Spinal cord (tissue), 10 donors: ENCODE results near the gene HAND1. TPM values are rescaled to one million over a fixed set of nuclear protein-coding genes. Genes with fewer than 3 reads are reported as not detected.
A peak's percentile ranks its signal among the peaks of the same experiment; 100 is the strongest.

Experiments used
- DNase-seq, 6 donors: peaks; one replicate each; pipeline versions ENCODE4 v3.0.0 to v3.0.0-alpha.2; 2013 to 2015; ENCODE audit warnings: low spot score in 6 of 6, low read depth in 4 of 6
- H3K27ac ChIP-seq: one replicate; pipeline ENCODE4 v1.5.1; 2013; ENCODE audit warnings: low read depth, low read length, control low read depth
- H3K27me3 ChIP-seq: one replicate; pipeline ENCODE4 v1.6.1; 2013; ENCODE audit warnings: low read length; ENCODE audit not compliant: control insufficient read depth, insufficient read depth
- H3K36me3 ChIP-seq: one replicate; pipeline ENCODE4 v1.6.1; 2013; ENCODE audit warnings: low read length; ENCODE audit not compliant: control insufficient read depth, insufficient read depth
- H3K4me1 ChIP-seq: one replicate; pipeline ENCODE4 v1.6.1; 2013; ENCODE audit warnings: low read length; ENCODE audit not compliant: control insufficient read depth, insufficient read depth
- H3K4me3 ChIP-seq: one replicate; pipeline ENCODE4 v1.5.1; 2013; ENCODE audit warnings: low read depth, low read length, control low read depth
- H3K9me3 ChIP-seq: one replicate; pipeline ENCODE4 v1.6.1; 2013; ENCODE audit warnings: low read length; ENCODE audit not compliant: control insufficient read depth, insufficient read depth
- WGBS: methylation state at CpG from one replicate; pipeline ENCODE4 v1.1.5; 2013; ENCODE audit warnings: missing lambda C conversion rate; ENCODE audit not compliant: insufficient coverage; 5-methylcytosine and 5-hydroxymethylcytosine counted together
- polyA plus RNA-seq, 2 donors: library from polyadenylated mRNA; unstranded; fragments of 120-200 nt; gene quantifications; one replicate each; pipeline ENCODE4 v1.2.1, GENCODE V29; 2013; ENCODE audit not compliant: insufficient read length in 2 of 2
- total RNA-seq, 2 donors: library from RNA; depleted of rRNA in 1 of 2; stranded (reverse); fragments of 120-200 nt in 1 of 2; fragments of >200 nt in 1 of 2; gene quantifications; one replicate each; pipeline versions ENCODE4 v1.2.3 to v1.2.4, GENCODE V29; 2013 to 2014
- donor health status: healthy.

The HAND1 gene
- total and polyA plus RNA-seq, 4 donors: not detected

- Histone ChIP-seq H3K36me3 (no peaks in the 10 kb centered on the region), H3K9me3 (no peaks in the 10 kb centered on the region), H3K4me3 (no peak overlapping the region), H3K4me1 (peaks cover 10% of the 10 kb centered on the region), H3K27me3 (no peaks in the 10 kb centered on the region), H3K27ac (no peak overlapping the region)
- DNase-seq: no peak
- 85% methylated on average over 2 of the region's 2 CpGs for WGBS
Measured at GRCh38 chr5:154508114-154508513, 30.1 kb upstream of the HAND1 start.

GRCh38 chr5:154506716-154507080 lies 28.7 kb upstream of the HAND1 start:
- WGBS: 87% methylated on average over 11 of the region's 11 CpGs
- Histone ChIP-seq H3K4me3 (no peak overlapping the region), H3K36me3 (no peaks in the 10 kb centered on the region), H3K27me3 (no peaks in the 10 kb centered on the region), H3K27ac (no peak overlapping the region), H3K4me1 (peaks cover 10% of the 10 kb centered on the region), H3K9me3 (no peaks in the 10 kb centered on the region)
- no peak for DNase-seq

DNA sequence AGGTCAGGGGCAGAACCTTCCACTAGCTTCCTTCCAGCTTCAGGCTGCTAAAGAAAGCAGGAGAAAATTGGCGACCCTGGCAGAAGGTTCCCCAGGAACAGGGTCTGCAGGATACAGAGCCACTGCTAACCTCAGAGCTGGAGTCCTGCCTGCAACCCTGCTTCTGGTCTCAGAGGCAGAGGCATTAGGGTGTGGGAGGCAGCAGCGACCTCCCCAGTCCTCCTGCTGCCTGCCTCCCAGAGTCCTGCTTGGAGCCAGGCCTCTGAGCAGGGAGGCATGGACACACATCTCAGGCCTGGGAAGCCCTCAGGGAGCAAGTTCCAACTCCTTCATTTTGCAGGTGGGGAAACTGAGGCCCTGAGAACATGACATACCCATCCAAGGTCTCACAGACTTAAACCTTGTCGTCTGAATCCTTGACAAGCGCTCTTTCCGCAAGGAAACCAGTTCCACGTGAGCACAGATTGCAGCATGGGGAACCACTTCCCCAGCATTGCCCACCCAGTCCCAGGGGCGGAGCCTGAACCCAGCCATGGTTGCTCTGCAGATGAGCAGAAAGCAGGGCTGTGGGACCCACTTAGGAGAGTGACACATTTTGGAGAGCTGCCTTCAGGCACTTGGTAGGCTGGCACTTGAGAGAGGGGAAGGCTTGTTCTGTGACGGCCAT lies 28.2 kb upstream of the HAND1 start:
- Histone ChIP-seq H3K36me3 (no peaks in the 10 kb centered on the region), H3K9me3 (no peaks in the 10 kb centered on the region), H3K27me3 (no peaks in the 10 kb centered on the region), H3K27ac (no peak overlapping the region), H3K4me1 (peaks cover 10% of the 10 kb centered on the region), H3K4me3 (no peak overlapping the region)
- DNase-seq: no peak
- 96% methylated on average over 7 of the region's 8 CpGs for WGBS

- Histone ChIP-seq H3K27ac (no peak overlapping the region), H3K4me3 (no peak overlapping the region), H3K9me3 (no peaks in the 10 kb centered on the region), H3K4me1 (peaks cover 6% of the 10 kb centered on the region), H3K27me3 (no peaks in the 10 kb centered on the region), H3K36me3 (no peaks in the 10 kb centered on the region)
- no peak for DNase-seq
- 47% methylated on average over 9 of the region's 10 CpGs for WGBS
Measured at GRCh38 chr5:154505567-154505966, 27.5 kb upstream of the HAND1 start.

GRCh38 chr5:154503698-154504039 lies 25.6 kb upstream of the HAND1 start:
- no peak for DNase-seq
- Histone ChIP-seq H3K27ac (no peak overlapping the region), H3K36me3 (no peaks in the 10 kb centered on the region), H3K4me3 (no peak overlapping the region), H3K9me3 (no peaks in the 10 kb centered on the region), H3K27me3 (no peaks in the 10 kb centered on the region), H3K4me1 (no peaks in the 10 kb centered on the region)
- WGBS: 100% methylated on average over 2 of the region's 2 CpGs

DNA sequence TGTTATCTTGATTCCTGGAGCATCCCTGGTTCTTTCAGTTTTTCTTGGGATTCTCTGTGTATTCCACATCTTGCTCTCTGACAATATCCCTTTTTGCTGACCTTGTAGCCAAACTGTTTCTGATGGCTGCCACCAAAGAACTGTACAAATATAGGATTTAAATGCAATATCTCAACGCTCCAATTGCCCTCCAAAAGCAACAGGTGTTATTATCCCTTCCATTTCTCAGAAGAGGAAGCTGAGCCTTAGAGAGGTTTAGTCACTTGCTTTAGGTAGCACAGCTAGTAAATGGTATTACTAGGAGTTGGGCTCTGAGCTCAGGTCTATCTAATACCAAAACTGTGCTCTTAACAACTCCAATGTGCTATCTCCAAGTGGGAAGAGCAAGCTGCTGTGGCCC lies 24.2 kb upstream of the HAND1 start:
- DNase-seq: no peak
- H3K36me3 ChIP-seq: no peaks in the 10 kb centered on the region
- WGBS: no CpG with 5 or more reads among the region's 1 CpG
- H3K27ac ChIP-seq: no peak overlapping the region
- H3K9me3 ChIP-seq: no peaks in the 10 kb centered on the region
- no peak overlapping the region for H3K4me3 ChIP-seq
- no peaks in the 10 kb centered on the region for H3K27me3 ChIP-seq
- no peaks in the 10 kb centered on the region for H3K4me1 ChIP-seq

DNA sequence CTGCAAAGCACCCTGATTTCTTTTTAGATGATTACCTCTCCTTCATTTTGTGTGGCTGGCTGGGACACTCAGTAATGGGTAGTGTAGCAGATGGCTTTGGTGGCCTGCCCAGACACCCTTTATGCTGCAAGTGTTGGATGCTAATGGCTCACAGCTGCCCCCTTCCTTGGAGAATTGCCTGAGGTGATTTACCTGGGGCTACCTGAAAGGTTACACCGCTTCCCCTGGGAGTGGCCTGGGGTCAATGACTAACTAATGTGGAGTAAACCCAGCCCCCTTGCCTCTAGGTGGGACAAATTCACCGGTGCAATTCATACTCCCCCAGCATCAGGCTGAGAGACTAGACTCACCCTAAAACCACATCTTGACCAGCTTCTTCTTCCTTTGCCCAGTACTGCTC lies 23.5 kb upstream of the HAND1 start:
- DNase-seq: no peak
- 61% methylated on average over 2 of the region's 2 CpGs for WGBS
- Histone ChIP-seq H3K9me3 (no peaks in the 10 kb centered on the region), H3K27me3 (no peaks in the 10 kb centered on the region), H3K36me3 (no peaks in the 10 kb centered on the region), H3K4me1 (no peaks in the 10 kb centered on the region), H3K27ac (no peak overlapping the region), H3K4me3 (no peak overlapping the region)

GRCh38 chr5:154498994-154499393 lies 21.0 kb upstream of the HAND1 start:
- no peaks in the 10 kb centered on the region for H3K36me3 ChIP-seq
- H3K4me3 ChIP-seq: no peak overlapping the region
- no peak for DNase-seq
- no peaks in the 10 kb centered on the region for H3K4me1 ChIP-seq
- no peaks in the 10 kb centered on the region for H3K9me3 ChIP-seq
- no peak overlapping the region for H3K27ac ChIP-seq
- 100% methylated on average over 1 of the region's 2 CpGs for WGBS
- peaks cover 10% of the 10 kb centered on the region for H3K27me3 ChIP-seq

- whole genome bisulfite sequencing: 86% methylated on average over 1 of the region's 1 CpG
- Histone ChIP-seq H3K9me3 (no peaks in the 10 kb centered on the region), H3K27me3 (peaks cover 14% of the 10 kb centered on the region), H3K4me3 (no peak overlapping the region), H3K4me1 (no peaks in the 10 kb centered on the region), H3K27ac (no peak overlapping the region), H3K36me3 (no peaks in the 10 kb centered on the region)
- no peak for DNase-seq
Measured at GRCh38 chr5:154498591-154498990, 20.6 kb upstream of the HAND1 start.

- Histone ChIP-seq H3K36me3 (no peaks in the 10 kb centered on the region), H3K4me3 (no peak overlapping the region), H3K9me3 (no peaks in the 10 kb centered on the region), H3K27ac (no peak overlapping the region), H3K4me1 (no peaks in the 10 kb centered on the region), H3K27me3 (peaks cover 41% of the 10 kb centered on the region)
- DNase-seq: peak in 1 of 6 donors; percentile 11
- WGBS: no CpG with 5 or more reads among the region's 4 CpGs
Measured at GRCh38 chr5:154494036-154494435, 16.0 kb upstream of the HAND1 start.
